Measurements from ENCODE around the gene PLCL1. TPM values are rescaled to one million over a fixed set of nuclear protein-coding genes. Genes with fewer than 3 reads are reported as not detected.

Gene PLCL1
- total RNA-seq, 2 donors from 2014 or later = 25.6 to 26.2 TPM

DNA sequence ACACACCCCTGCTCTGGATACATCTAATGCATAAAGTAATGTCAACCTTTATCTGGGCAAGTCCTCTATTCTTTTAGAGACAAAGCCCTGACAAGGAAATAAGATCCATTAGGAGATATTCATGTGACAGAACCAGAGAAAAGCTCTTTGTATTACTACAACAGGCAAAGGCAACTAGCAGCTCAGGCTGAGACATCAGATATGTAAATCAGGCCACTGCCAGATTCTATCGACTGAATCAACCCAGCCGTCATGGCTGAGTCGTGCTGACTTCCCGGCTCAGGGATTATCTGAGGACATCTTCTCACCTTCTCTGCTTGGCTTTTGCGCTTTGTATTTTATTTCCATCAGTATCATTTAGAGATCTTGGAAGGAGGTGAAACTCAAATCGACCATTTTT, 294.5 kb downstream of the PLCL1 start:
- H3K9me3 ChIP-seq = no peaks in the 10 kb centered on the region
- TF ChIP-seq, protein P1, sequence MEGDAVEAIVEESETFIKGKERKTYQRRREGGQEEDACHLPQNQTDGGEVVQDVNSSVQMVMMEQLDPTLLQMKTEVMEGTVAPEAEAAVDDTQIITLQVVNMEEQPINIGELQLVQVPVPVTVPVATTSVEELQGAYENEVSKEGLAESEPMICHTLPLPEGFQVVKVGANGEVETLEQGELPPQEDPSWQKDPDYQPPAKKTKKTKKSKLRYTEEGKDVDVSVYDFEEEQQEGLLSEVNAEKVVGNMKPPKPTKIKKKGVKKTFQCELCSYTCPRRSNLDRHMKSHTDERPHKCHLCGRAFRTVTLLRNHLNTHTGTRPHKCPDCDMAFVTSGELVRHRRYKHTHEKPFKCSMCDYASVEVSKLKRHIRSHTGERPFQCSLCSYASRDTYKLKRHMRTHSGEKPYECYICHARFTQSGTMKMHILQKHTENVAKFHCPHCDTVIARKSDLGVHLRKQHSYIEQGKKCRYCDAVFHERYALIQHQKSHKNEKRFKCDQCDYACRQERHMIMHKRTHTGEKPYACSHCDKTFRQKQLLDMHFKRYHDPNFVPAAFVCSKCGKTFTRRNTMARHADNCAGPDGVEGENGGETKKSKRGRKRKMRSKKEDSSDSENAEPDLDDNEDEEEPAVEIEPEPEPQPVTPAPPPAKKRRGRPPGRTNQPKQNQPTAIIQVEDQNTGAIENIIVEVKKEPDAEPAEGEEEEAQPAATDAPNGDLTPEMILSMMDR (IDR thresholded peaks at IDR 0.05) = no peak
- H3K4me3 ChIP-seq = no peak overlapping the region
- DNase-seq (ENCODE audit: low spot score) (no peak), ATAC-seq (ENCODE audit: insufficient number of reproducible peaks, low FRiP score, low read depth) (no peak)
- no peaks in the 10 kb centered on the region for H3K27me3 ChIP-seq (replicated peaks; ENCODE audit: insufficient read depth)
- H3K27ac ChIP-seq = no peak overlapping the region
- H3K4me1 ChIP-seq (ENCODE audit: control insufficient read depth in 1 of 2, low read depth in 2 of 2) = peaks cover 35 to 66% of the 10 kb centered on the region in 2 donors
- no peaks in the 10 kb centered on the region for H3K36me3 ChIP-seq

DNA sequence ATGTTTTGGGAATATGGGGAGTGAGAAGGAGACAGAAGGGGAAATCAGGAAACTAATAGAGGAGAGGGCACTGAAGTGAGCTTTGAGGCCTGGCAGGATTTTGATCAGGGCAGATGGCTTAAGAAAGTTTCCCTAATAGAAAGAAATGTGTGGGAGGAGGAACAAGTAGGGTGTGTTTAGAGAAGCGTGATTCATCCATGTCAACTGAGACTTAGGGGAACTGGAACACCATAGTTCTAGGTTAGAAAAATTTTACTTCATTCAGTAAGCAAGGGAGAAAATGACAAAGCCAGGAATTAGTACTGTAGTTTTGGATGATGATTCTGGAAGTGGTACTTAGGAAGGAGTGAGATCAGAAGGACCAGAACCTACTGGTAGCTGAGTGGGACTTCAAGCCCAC, 296.0 kb downstream of the PLCL1 start:
- TF ChIP-seq, protein P1 (IDR thresholded peaks at IDR 0.05) = no peak
- Histone ChIP-seq H3K4me1 (ENCODE audit: control insufficient read depth in 1 of 2, low read depth in 2 of 2) (peaks cover 35 to 71% of the 10 kb centered on the region in 2 donors), H3K27ac (peak overlapping the region in 1 of 2 donors; percentile 44), H3K36me3 (no peaks in the 10 kb centered on the region), H3K4me3 (no peak overlapping the region), H3K9me3 (no peaks in the 10 kb centered on the region), H3K27me3 (replicated peaks; ENCODE audit: insufficient read depth) (no peaks in the 10 kb centered on the region)
- ATAC-seq (ENCODE audit: insufficient number of reproducible peaks, low FRiP score, low read depth) = peak; percentile 64
- DNase-seq (ENCODE audit: low spot score) = no peak

DNA sequence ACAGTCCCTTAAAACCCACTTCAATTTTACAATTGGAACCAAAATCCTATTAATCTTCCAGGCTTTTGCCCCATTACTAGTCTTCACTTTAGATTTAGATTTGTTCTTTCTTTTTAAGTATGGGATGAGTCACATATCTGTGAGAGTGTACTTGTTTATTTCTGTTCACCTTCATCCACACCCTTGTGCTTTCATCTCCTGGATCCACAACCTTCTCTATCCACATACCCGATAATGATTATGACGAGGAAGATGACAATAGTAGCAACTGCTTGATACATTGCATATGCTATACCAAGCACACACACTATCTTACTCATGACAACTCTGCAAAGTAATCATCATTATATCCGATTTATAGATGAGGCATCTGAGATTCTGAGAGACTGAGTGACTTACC, 297.3 kb downstream of the PLCL1 start:
- H3K27me3 ChIP-seq (replicated peaks; ENCODE audit: insufficient read depth) = no peaks in the 10 kb centered on the region

DNA sequence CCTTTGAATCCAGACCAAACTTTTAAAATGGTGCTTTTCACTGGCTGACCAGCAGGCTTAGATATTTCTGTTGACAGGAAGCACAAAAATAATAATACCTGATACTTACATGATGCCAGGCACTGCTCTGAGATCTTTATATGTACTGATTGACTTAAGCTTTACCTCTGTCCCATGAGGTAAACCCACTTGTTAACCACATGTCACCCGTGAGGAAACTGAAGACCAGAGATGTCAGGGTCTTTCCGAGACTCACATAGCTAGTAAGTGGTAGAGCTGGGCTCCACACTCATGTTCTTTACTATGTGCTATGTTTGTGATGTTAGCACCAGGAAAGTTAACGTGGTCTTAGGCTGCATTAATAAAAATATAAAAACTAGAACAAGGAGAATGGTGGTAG, 297.7 kb downstream of the PLCL1 start:
- no peaks in the 10 kb centered on the region for H3K9me3 ChIP-seq
- peaks cover 43 to 75% of the 10 kb centered on the region in 2 donors for H3K4me1 ChIP-seq (ENCODE audit: control insufficient read depth in 1 of 2, low read depth in 2 of 2)
- no peaks in the 10 kb centered on the region for H3K27me3 ChIP-seq (replicated peaks; ENCODE audit: insufficient read depth)
- ATAC-seq (ENCODE audit: insufficient number of reproducible peaks, low FRiP score, low read depth) (no peak), DNase-seq (ENCODE audit: low spot score) (no peak)
- TF ChIP-seq, protein P1 (IDR thresholded peaks at IDR 0.05) = no peak
- no peaks in the 10 kb centered on the region for H3K36me3 ChIP-seq
- peak overlapping the region in 1 of 2 donors; percentile 39 for H3K27ac ChIP-seq
- H3K4me3 ChIP-seq = no peak overlapping the region

More for the DNA sequence above, 297.3 kb downstream of the PLCL1 start:
- TF ChIP-seq, protein P1 (IDR thresholded peaks at IDR 0.05) = no peak
- Histone ChIP-seq H3K27ac (no peak overlapping the region), H3K36me3 (no peaks in the 10 kb centered on the region), H3K4me1 (ENCODE audit: control insufficient read depth in 1 of 2, low read depth in 2 of 2) (peaks cover 46 to 75% of the 10 kb centered on the region in 2 donors), H3K4me3 (no peak overlapping the region), H3K9me3 (no peaks in the 10 kb centered on the region)
- ATAC-seq (ENCODE audit: insufficient number of reproducible peaks, low FRiP score, low read depth) (no peak), DNase-seq (ENCODE audit: low spot score) (no peak)

DNA sequence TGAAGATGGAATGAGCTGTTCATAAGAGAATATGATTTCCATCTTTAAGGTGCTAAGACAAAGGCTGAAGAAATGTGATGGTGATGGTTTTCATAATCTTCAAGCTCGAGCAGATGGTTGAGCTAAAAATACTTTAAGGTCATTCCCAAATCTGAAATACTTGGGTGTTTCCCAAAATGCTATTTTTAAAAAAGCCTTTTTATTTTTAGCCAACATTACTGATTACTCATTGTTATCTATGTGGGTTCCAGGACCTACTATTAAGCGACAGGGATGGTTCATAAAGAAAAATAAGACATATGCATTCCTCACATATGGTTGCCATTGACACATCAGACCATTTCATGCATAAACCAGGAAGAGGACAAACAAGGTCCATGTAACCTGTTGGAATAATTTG, 298.5 kb downstream of the PLCL1 start:
- no peak for ATAC-seq (ENCODE audit: insufficient number of reproducible peaks, low FRiP score, low read depth)

More for the DNA sequence above, 298.5 kb downstream of the PLCL1 start:
- TF ChIP-seq, protein P1 (IDR thresholded peaks at IDR 0.05) = no peak
- Histone ChIP-seq H3K27ac (peak overlapping the region in 1 of 2 donors; percentile 39), H3K36me3 (no peaks in the 10 kb centered on the region), H3K27me3 (replicated peaks; ENCODE audit: insufficient read depth) (no peaks in the 10 kb centered on the region), H3K9me3 (no peaks in the 10 kb centered on the region), H3K4me3 (no peak overlapping the region), H3K4me1 (ENCODE audit: control insufficient read depth in 1 of 2, low read depth in 2 of 2) (peaks cover 38 to 75% of the 10 kb centered on the region in 2 donors)
- no peak for DNase-seq (ENCODE audit: low spot score)
